ENCODE measurements around the gene PTH.

DNA sequence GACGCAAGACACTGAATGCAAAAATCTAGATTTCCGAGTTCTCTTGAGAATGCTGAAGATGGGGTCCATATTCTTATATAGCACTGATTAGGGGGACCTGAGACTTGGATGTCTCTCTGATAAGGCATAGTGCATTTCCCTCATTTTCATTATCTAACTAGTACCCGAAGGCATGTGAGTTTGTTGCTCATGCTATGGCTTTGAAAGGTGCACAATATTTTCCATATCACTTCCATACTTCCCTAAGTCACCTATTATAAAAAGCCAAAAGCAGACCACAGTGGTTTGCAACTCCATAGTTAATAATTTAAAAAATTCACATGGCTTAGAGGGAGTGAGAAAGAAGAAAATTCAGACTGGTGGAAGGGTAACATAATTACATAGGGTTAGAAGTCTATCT, 34.5 kb downstream of the PTH start:
- TF ChIP-seq, protein P1, sequence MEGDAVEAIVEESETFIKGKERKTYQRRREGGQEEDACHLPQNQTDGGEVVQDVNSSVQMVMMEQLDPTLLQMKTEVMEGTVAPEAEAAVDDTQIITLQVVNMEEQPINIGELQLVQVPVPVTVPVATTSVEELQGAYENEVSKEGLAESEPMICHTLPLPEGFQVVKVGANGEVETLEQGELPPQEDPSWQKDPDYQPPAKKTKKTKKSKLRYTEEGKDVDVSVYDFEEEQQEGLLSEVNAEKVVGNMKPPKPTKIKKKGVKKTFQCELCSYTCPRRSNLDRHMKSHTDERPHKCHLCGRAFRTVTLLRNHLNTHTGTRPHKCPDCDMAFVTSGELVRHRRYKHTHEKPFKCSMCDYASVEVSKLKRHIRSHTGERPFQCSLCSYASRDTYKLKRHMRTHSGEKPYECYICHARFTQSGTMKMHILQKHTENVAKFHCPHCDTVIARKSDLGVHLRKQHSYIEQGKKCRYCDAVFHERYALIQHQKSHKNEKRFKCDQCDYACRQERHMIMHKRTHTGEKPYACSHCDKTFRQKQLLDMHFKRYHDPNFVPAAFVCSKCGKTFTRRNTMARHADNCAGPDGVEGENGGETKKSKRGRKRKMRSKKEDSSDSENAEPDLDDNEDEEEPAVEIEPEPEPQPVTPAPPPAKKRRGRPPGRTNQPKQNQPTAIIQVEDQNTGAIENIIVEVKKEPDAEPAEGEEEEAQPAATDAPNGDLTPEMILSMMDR (IDR thresholded peaks at IDR 0.05; ENCODE audit: poor library complexity) = no peak
- no peak for TF ChIP-seq EZH2 (IDR thresholded peaks at IDR 0.05; ENCODE audit: borderline replicate concordance)

Measured in hepatocyte (in vitro differentiated cells).